Frontal cortex (tissue), 4 donors: ENCODE results near the gene CXCL13. TPM values are rescaled to one million over a fixed set of nuclear protein-coding genes. Genes with fewer than 3 reads are reported as not detected.
A peak's percentile ranks its signal among the peaks of the same experiment; 100 is the strongest.
"Not testable (repeated sequence)": the region's sequence is repeated elsewhere in the genome, so short reads cannot be mapped to it uniquely, and the experiment has no call there.

ENCODE experiments used
- DNase-seq, 2 donors: peaks; one replicate each; pipeline ENCODE4 v3.0.0; 2012; ENCODE audit warnings: low spot score in 2 of 2
- FAIRE-seq: peaks from 2 replicates; lab custom pipeline; 2012; peaks lifted over from hg19 to GRCh38; lab: Jason Lieb, UNC
- total RNA-seq: library from RNA; depleted of rRNA; stranded (reverse); fragments of >200 nt; gene quantifications from one replicate; pipeline ENCODE4 v1.2.3, GENCODE V29; 2014
- donor health status: control.
- donor health status: control.
- donor health status: control.

CXCL13 gene
- total RNA-seq, 1 donor from 2014 or later, result not detected

DNA sequence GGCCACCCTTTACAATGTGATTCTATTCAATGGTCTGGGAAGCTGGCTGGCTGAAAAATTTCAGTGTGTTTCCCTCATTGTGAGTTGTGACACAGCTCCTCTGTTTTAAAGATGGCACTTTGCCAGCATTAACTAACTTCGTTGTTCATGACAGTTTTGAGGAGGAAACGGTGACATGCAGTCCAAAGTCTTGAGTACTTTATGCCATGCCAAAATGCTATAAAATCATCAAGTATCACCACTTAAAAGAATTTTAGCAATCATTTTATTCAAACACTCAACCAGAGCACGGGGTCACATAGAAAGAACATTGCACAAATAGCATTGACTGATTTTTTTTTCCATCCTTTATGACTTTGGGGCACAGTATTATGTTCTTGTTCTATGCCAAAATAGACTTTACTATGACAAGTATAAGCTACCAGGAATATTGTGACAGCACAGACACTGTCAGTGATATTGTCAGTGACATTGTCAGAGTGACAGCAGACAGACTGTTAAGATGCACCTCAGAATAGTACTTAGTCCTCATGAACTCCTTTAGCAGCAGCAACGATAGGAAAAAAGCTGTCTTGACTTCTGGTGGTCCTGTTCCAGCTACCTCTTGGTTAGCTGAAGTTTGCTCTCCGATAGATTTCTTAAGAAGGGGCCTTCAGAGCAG is 46.7 kb downstream of the CXCL13 start:
- FAIRE-seq (peak; percentile 17), DNase-seq (no peak)

- DNase-seq (no peak), FAIRE-seq (no peak)
These were observed 47.6 kb downstream of the CXCL13 start for GRCh38 chr4:77653162-77653758.

- DNase-seq, FAIRE-seq: not testable (repeated sequence)
These were observed 54.7 kb downstream of the CXCL13 start for GRCh38 chr4:77660318-77660717.

Other genes starting within 250 kb of the CXCL13 start
- 40.4 TPM for gene CNOT6L, start 213.5 kb downstream of the CXCL13 start, total RNA-seq